ENCODE results near the gene ARHGEF28. TPM values are rescaled to one million over a fixed set of nuclear protein-coding genes. Genes with fewer than 3 reads are reported as not detected.

ARHGEF28 gene
- polyA plus RNA-seq, 1 donor, result 16.6 TPM

- WGBS (ENCODE audit: insufficient coverage, low lambda C conversion rate), result no CpG with 5 or more reads among the region's 3 CpGs
- Histone ChIP-seq H3K4me3 (ENCODE audit: low read length) (no peak overlapping the region), H3K4me1 (ENCODE audit: control insufficient read depth, insufficient read depth, low read length) (no peaks in the 10 kb centered on the region), H3K36me3 (ENCODE audit: control insufficient read depth, insufficient read depth, low read length) (no peaks in the 10 kb centered on the region), H3K27me3 (ENCODE audit: control insufficient read depth, insufficient read depth, low read length) (no peaks in the 10 kb centered on the region), H3K27ac (ENCODE audit: low read length) (no peak overlapping the region), H3K9me3 (ENCODE audit: control insufficient read depth, low read depth, low read length) (no peaks in the 10 kb centered on the region)
- DNase-seq, result no peak
These were observed 326.9 kb downstream of the ARHGEF28 start for GRCh38 chr5:73952872-73953271.

- H3K9me3 ChIP-seq (ENCODE audit: control insufficient read depth, low read depth, low read length), result no peaks in the 10 kb centered on the region
- no peaks in the 10 kb centered on the region for H3K4me1 ChIP-seq (ENCODE audit: control insufficient read depth, insufficient read depth, low read length)
- no peak overlapping the region for H3K27ac ChIP-seq (ENCODE audit: low read length)
- no peaks in the 10 kb centered on the region for H3K27me3 ChIP-seq (ENCODE audit: control insufficient read depth, insufficient read depth, low read length)
- no peak for DNase-seq
- H3K36me3 ChIP-seq (ENCODE audit: control insufficient read depth, insufficient read depth, low read length), result no peaks in the 10 kb centered on the region
- H3K4me3 ChIP-seq (ENCODE audit: low read length), result no peak overlapping the region
- 100% methylated on average over 1 of the region's 2 CpGs for WGBS (ENCODE audit: insufficient coverage, low lambda C conversion rate)
These were observed 328.4 kb downstream of the ARHGEF28 start for GRCh38 chr5:73954381-73954780.

GRCh38 chr5:73955271-73955846, 329.4 kb downstream of the ARHGEF28 start:
- no peak for DNase-seq
- no peak overlapping the region for H3K4me3 ChIP-seq (ENCODE audit: low read length)
- no peaks in the 10 kb centered on the region for H3K9me3 ChIP-seq (ENCODE audit: control insufficient read depth, low read depth, low read length)
- no peaks in the 10 kb centered on the region for H3K36me3 ChIP-seq (ENCODE audit: control insufficient read depth, insufficient read depth, low read length)
- no peaks in the 10 kb centered on the region for H3K4me1 ChIP-seq (ENCODE audit: control insufficient read depth, insufficient read depth, low read length)
- no peak overlapping the region for H3K27ac ChIP-seq (ENCODE audit: low read length)
- WGBS (ENCODE audit: insufficient coverage, low lambda C conversion rate), result 50% methylated on average over 1 of the region's 5 CpGs
- no peaks in the 10 kb centered on the region for H3K27me3 ChIP-seq (ENCODE audit: control insufficient read depth, insufficient read depth, low read length)

DNA sequence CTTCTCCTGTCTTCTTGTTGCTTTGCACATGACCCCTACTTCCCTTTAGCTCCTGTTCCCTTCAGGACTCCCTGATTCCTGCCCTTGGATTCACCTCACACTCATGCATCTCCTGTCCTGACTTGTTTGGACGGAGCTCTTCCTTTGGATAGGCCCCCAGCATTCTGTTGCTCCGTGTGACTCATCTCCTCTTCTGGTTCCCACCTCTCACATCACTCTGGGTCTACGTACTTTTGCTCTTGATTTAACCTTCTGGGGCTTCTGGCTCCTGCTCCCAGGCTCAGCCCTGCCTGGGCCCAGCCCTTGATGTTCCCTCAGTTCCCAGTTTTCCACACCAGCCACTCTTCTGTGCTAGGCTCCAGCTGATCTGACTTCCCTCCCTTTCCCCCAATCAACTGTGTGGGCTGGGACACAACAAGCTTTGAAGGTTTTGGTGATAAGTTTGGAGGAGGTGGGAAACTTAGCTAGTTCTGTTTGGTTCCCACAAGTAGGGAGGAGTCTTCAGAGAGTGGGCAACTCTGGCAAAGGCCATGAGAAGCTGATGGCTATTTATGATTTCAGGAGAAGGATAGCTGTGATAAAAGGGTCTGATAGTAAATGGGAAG, 331.5 kb downstream of the ARHGEF28 start:
- Histone ChIP-seq H3K27ac (ENCODE audit: low read length) (no peak overlapping the region), H3K27me3 (ENCODE audit: control insufficient read depth, insufficient read depth, low read length) (no peaks in the 10 kb centered on the region), H3K4me1 (ENCODE audit: control insufficient read depth, insufficient read depth, low read length) (no peaks in the 10 kb centered on the region), H3K9me3 (ENCODE audit: control insufficient read depth, low read depth, low read length) (no peaks in the 10 kb centered on the region), H3K36me3 (ENCODE audit: control insufficient read depth, insufficient read depth, low read length) (no peaks in the 10 kb centered on the region), H3K4me3 (ENCODE audit: low read length) (no peak overlapping the region)
- 100% methylated on average over 1 of the region's 3 CpGs for WGBS (ENCODE audit: insufficient coverage, low lambda C conversion rate)
- DNase-seq, result no peak

DNA sequence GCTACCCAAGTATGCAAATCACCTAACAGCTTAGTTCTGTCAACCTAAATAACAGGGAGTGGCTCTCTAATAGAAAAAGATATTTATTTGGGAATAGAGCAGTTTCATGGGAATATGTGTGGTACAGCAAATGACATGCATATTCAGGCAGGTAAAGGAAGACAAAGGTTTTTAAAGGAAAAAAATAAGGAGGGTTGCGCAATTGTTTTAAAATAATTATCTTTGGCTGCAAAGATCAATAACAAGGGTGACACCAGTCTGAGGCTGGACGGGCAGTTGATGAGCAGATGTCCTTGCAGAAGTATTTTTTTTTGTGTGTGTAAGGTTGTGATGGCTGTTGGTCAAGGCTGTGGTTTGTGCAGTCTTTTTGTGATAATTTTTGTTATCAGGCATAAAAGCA, 332.0 kb downstream of the ARHGEF28 start:
- WGBS (ENCODE audit: insufficient coverage, low lambda C conversion rate), result no CpG with 5 or more reads among the region's 2 CpGs
- no peaks in the 10 kb centered on the region for H3K4me1 ChIP-seq (ENCODE audit: control insufficient read depth, insufficient read depth, low read length)

DNA sequence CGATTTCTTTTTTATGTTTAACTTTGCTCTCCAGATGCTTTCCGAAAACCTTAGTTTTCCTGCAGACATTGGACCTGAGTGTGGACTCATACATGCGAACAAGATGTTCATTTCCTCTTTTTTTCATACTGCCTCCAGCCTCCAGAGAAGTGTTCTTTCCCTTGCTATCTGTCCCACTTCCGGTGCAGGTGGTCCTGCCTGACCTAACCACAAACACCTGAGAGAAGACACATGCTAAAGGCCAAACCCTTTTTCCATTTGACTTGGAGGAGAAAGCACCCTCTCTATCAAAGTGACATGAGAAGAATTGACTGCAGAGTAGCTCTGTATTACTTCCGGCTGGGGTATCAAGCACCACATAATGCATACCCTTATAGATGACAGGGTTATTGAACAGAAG, 334.0 kb downstream of the ARHGEF28 start:
- Histone ChIP-seq H3K4me1 (ENCODE audit: control insufficient read depth, insufficient read depth, low read length) (no peaks in the 10 kb centered on the region), H3K9me3 (ENCODE audit: control insufficient read depth, low read depth, low read length) (no peaks in the 10 kb centered on the region), H3K27ac (ENCODE audit: low read length) (no peak overlapping the region), H3K4me3 (ENCODE audit: low read length) (no peak overlapping the region), H3K27me3 (ENCODE audit: control insufficient read depth, insufficient read depth, low read length) (no peaks in the 10 kb centered on the region), H3K36me3 (ENCODE audit: control insufficient read depth, insufficient read depth, low read length) (no peaks in the 10 kb centered on the region)
- no peak for DNase-seq
- 70% methylated on average over 2 of the region's 5 CpGs for WGBS (ENCODE audit: insufficient coverage, low lambda C conversion rate)

More for the DNA sequence above, 332.0 kb downstream of the ARHGEF28 start:
- no peaks in the 10 kb centered on the region for H3K9me3 ChIP-seq (ENCODE audit: control insufficient read depth, low read depth, low read length)
- no peaks in the 10 kb centered on the region for H3K27me3 ChIP-seq (ENCODE audit: control insufficient read depth, insufficient read depth, low read length)
- no peak overlapping the region for H3K27ac ChIP-seq (ENCODE audit: low read length)
- DNase-seq, result no peak
- H3K36me3 ChIP-seq (ENCODE audit: control insufficient read depth, insufficient read depth, low read length), result no peaks in the 10 kb centered on the region
- H3K4me3 ChIP-seq (ENCODE audit: low read length), result no peak overlapping the region

DNA sequence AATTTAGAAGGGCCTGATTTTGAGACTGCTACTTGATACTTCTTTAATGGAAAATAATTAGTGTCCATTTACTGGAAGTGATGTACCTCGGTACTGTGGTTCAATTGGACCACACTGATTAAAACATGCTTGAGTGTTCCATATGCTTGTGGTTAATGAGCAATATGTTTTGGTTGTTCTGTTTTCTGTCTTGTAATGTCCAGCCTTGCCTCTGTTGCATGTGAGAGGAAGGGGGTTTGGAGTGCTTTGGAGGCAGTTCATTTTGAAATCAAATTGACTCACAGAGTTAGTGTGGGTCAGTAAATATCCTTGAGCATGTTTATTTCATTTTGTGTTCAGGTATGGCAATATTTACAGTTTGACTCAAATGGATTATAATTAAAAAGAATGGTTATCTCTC, 334.4 kb downstream of the ARHGEF28 start:
- H3K36me3 ChIP-seq (ENCODE audit: control insufficient read depth, insufficient read depth, low read length), result no peaks in the 10 kb centered on the region
- DNase-seq, result no peak
- H3K9me3 ChIP-seq (ENCODE audit: control insufficient read depth, low read depth, low read length), result no peaks in the 10 kb centered on the region
- H3K27ac ChIP-seq (ENCODE audit: low read length), result no peak overlapping the region
- no CpG with 5 or more reads among the region's 1 CpG for WGBS (ENCODE audit: insufficient coverage, low lambda C conversion rate)
- H3K4me3 ChIP-seq (ENCODE audit: low read length), result no peak overlapping the region
- no peaks in the 10 kb centered on the region for H3K27me3 ChIP-seq (ENCODE audit: control insufficient read depth, insufficient read depth, low read length)
- no peaks in the 10 kb centered on the region for H3K4me1 ChIP-seq (ENCODE audit: control insufficient read depth, insufficient read depth, low read length)

- WGBS (ENCODE audit: insufficient coverage, low lambda C conversion rate), result 67% methylated on average over 2 of the region's 8 CpGs
- H3K27ac ChIP-seq (ENCODE audit: low read length), result no peak overlapping the region
- H3K9me3 ChIP-seq (ENCODE audit: control insufficient read depth, low read depth, low read length), result no peaks in the 10 kb centered on the region
- H3K27me3 ChIP-seq (ENCODE audit: control insufficient read depth, insufficient read depth, low read length), result no peaks in the 10 kb centered on the region
- no peaks in the 10 kb centered on the region for H3K36me3 ChIP-seq (ENCODE audit: control insufficient read depth, insufficient read depth, low read length)
- no peak overlapping the region for H3K4me3 ChIP-seq (ENCODE audit: low read length)
- no peak for DNase-seq
- no peaks in the 10 kb centered on the region for H3K4me1 ChIP-seq (ENCODE audit: control insufficient read depth, insufficient read depth, low read length)
These were observed 336.9 kb downstream of the ARHGEF28 start for GRCh38 chr5:73962801-73963425.

DNA sequence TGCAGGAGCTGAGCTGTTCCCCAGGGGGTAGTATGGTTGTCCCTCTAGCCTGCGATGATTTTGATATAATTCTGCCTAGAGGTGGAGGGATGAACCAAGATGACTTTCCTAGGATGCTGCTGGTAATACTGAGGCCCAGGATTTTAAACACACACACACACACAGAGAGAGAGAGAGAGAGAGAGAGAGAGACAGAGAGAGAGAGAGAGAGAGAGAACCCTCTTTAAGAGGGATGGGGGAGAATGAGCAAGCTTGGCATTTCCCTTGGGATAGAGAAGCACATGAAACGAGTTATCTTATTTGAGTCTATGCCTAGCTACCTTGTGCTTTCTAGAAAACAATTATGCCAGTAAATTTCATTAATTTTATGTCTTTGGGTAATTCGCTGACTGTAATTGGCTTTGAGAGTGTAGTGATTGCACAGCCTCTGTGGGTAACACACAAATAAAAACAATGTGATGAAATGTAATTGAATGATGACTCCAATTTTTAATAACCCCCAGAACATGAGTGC, 338.4 kb downstream of the ARHGEF28 start:
- Histone ChIP-seq H3K27ac (ENCODE audit: low read length) (no peak overlapping the region), H3K4me1 (ENCODE audit: control insufficient read depth, insufficient read depth, low read length) (no peaks in the 10 kb centered on the region), H3K9me3 (ENCODE audit: control insufficient read depth, low read depth, low read length) (no peaks in the 10 kb centered on the region), H3K27me3 (ENCODE audit: control insufficient read depth, insufficient read depth, low read length) (no peaks in the 10 kb centered on the region), H3K36me3 (ENCODE audit: control insufficient read depth, insufficient read depth, low read length) (no peaks in the 10 kb centered on the region), H3K4me3 (ENCODE audit: low read length) (no peak overlapping the region)
- 80% methylated on average over 2 of the region's 3 CpGs for WGBS (ENCODE audit: insufficient coverage, low lambda C conversion rate)
- DNase-seq, result no peak

GRCh38 chr5:73966451-73966850, 340.5 kb downstream of the ARHGEF28 start:
- no peak for DNase-seq
- Histone ChIP-seq H3K9me3 (ENCODE audit: control insufficient read depth, low read depth, low read length) (no peaks in the 10 kb centered on the region), H3K4me1 (ENCODE audit: control insufficient read depth, insufficient read depth, low read length) (no peaks in the 10 kb centered on the region), H3K27me3 (ENCODE audit: control insufficient read depth, insufficient read depth, low read length) (no peaks in the 10 kb centered on the region), H3K36me3 (ENCODE audit: control insufficient read depth, insufficient read depth, low read length) (no peaks in the 10 kb centered on the region), H3K4me3 (ENCODE audit: low read length) (no peak overlapping the region), H3K27ac (ENCODE audit: low read length) (no peak overlapping the region)
- no CpG with 5 or more reads among the region's 3 CpGs for WGBS (ENCODE audit: insufficient coverage, low lambda C conversion rate)
